ENCODE measurements around the gene ATP13A3.

The ATP13A3 gene

GRCh38 chr3:194475138-194475932, 11.5 kb downstream of the ATP13A3 start:
- no peak for DNase-seq (ENCODE audit: low read depth in 2 of 2)

- DNase-seq (ENCODE audit: low read depth in 2 of 2): no peak
These were observed 12.1 kb downstream of the ATP13A3 start for GRCh38 chr3:194474675-194475074.

GRCh38 chr3:194472290-194472920, 14.4 kb downstream of the ATP13A3 start:
- DNase-seq (ENCODE audit: low read depth in 2 of 2): no peak

GRCh38 chr3:194471863-194472262, 14.9 kb downstream of the ATP13A3 start:
- no peak for DNase-seq (ENCODE audit: low read depth in 2 of 2)

GRCh38 chr3:194470615-194471014, 16.2 kb downstream of the ATP13A3 start:
- no peak for DNase-seq (ENCODE audit: low read depth in 2 of 2)

GRCh38 chr3:194469977-194470376, 16.8 kb downstream of the ATP13A3 start:
- no peak for DNase-seq (ENCODE audit: low read depth in 2 of 2)

- DNase-seq (ENCODE audit: low read depth in 2 of 2): no peak
These were observed 18.7 kb downstream of the ATP13A3 start for GRCh38 chr3:194468086-194468485.

GRCh38 chr3:194466761-194467356, 19.9 kb downstream of the ATP13A3 start:
- no peak for DNase-seq (ENCODE audit: low read depth in 2 of 2)

- no peak for DNase-seq (ENCODE audit: low read depth in 2 of 2)
These were observed 20.8 kb downstream of the ATP13A3 start for GRCh38 chr3:194465920-194466570.

- no peak for DNase-seq (ENCODE audit: low read depth in 2 of 2)
These were observed 21.6 kb downstream of the ATP13A3 start for GRCh38 chr3:194465246-194465645.

- no peak for DNase-seq (ENCODE audit: low read depth in 2 of 2)
These were observed 22.1 kb downstream of the ATP13A3 start for GRCh38 chr3:194464692-194465091.

- no peak for DNase-seq (ENCODE audit: low read depth in 2 of 2)
These were observed 23.9 kb downstream of the ATP13A3 start for GRCh38 chr3:194462936-194463335.

GRCh38 chr3:194460566-194460965, 26.2 kb downstream of the ATP13A3 start:
- no peak for DNase-seq (ENCODE audit: low read depth in 2 of 2)

- DNase-seq (ENCODE audit: low read depth in 2 of 2): no peak
These were observed 28.7 kb downstream of the ATP13A3 start for GRCh38 chr3:194458131-194458530.

GRCh38 chr3:194455481-194455880, 31.3 kb downstream of the ATP13A3 start:
- no peak for DNase-seq (ENCODE audit: low read depth in 2 of 2)

GRCh38 chr3:194450341-194450740, 36.5 kb downstream of the ATP13A3 start:
- DNase-seq (ENCODE audit: low read depth in 2 of 2): no peak

- no peak for DNase-seq (ENCODE audit: low read depth in 2 of 2)
These were observed 36.9 kb downstream of the ATP13A3 start for GRCh38 chr3:194449913-194450312.

- no peak for DNase-seq (ENCODE audit: low read depth in 2 of 2)
These were observed 39.1 kb downstream of the ATP13A3 start for GRCh38 chr3:194447657-194448056.

- no peak for DNase-seq (ENCODE audit: low read depth in 2 of 2)
These were observed 39.6 kb downstream of the ATP13A3 start for GRCh38 chr3:194447161-194447560.

GRCh38 chr3:194446754-194447153, 40.0 kb downstream of the ATP13A3 start:
- no peak for DNase-seq (ENCODE audit: low read depth in 2 of 2)

GRCh38 chr3:194446172-194446571, 40.6 kb downstream of the ATP13A3 start:
- no peak for DNase-seq (ENCODE audit: low read depth in 2 of 2)

- no peak for DNase-seq (ENCODE audit: low read depth in 2 of 2)
These were observed 42.9 kb downstream of the ATP13A3 start for GRCh38 chr3:194443901-194444300.

All from stimulated activated CD4-positive, alpha-beta T cell treated with anti-CD3 and anti-CD28 coated beads, Interleukin-12 subunit alpha, Interleukin-12 subunit beta, amount 100 ng/mL, for 24 hours (primary cell).